T-helper 17 cell (primary cell): Measurements from ENCODE around the gene HS3ST5. TPM values are rescaled to one million over a fixed set of nuclear protein-coding genes. Genes with fewer than 3 reads are reported as not detected.
"Not testable (repeated sequence)": the region's sequence is repeated elsewhere in the genome, so short reads cannot be mapped to it uniquely, and the experiment has no call there.

Source experiments
- ATAC-seq: fragments of 150-1000 bp; cut with Tn5 transposase; 2 replicates; pipeline ENCODE4 v1.10.0; 2021; ENCODE audit warnings: mild to moderate bottlenecking, moderate library complexity
- DNase-seq, 3 donors: peaks; one replicate each; pipeline versions ENCODE4 v3.0.0 to v3.0.0-alpha.2; 2020 to 2021
- H3K9me3 ChIP-seq: one replicate; pipeline ENCODE4 v1.7.0; 2013; ENCODE audit warnings: low read length, mild to moderate bottlenecking; ENCODE audit not compliant: control insufficient read depth, poor library complexity, severe bottlenecking
- H3K27ac Mint-ChIP-seq: one replicate; pipeline ENCODE4 v1.8.0; 2022; ENCODE audit warnings: mild to moderate bottlenecking, moderate library complexity, mixed read lengths
- H3K27me3 Mint-ChIP-seq: one replicate; pipeline ENCODE4 v1.8.0; 2022; ENCODE audit warnings: mixed read lengths
- H3K36me3 Mint-ChIP-seq: one replicate; pipeline ENCODE4 v1.8.0; 2022; ENCODE audit warnings: low read depth, mixed read lengths
- H3K4me1 Mint-ChIP-seq: one replicate; pipeline ENCODE4 v1.8.0; 2022; ENCODE audit warnings: mild to moderate bottlenecking, mixed read lengths
- H3K4me3 Mint-ChIP-seq: one replicate; pipeline ENCODE4 v1.8.0; 2022; ENCODE audit warnings: mild to moderate bottlenecking, moderate library complexity, mixed read lengths
- total RNA-seq, 4 donors: library from RNA in 2 of 4; stranded (reverse) in 2 of 4; gene quantifications; one replicate each; pipeline ENCODE4 v1.2.3 and lab custom pipeline; 2022 to 2026

HS3ST5 gene
- total RNA-seq, 2 donors from 2014 or later: not detected

- no peak for ATAC-seq
- peaks cover 12% of the 10 kb centered on the region for H3K27me3 Mint-ChIP-seq
- no peaks in the 10 kb centered on the region for H3K4me1 Mint-ChIP-seq
- no peak for DNase-seq
- no peak overlapping the region for H3K4me3 Mint-ChIP-seq
- H3K27ac Mint-ChIP-seq: no peak overlapping the region
- H3K9me3 ChIP-seq: no peaks in the 10 kb centered on the region
- H3K36me3 Mint-ChIP-seq: no peaks in the 10 kb centered on the region
Observed at GRCh38 chr6:114240796-114241195, 102.0 kb downstream of the HS3ST5 start.

- ATAC-seq (no peak), DNase-seq (no peak)
- Mint-ChIP-seq H3K27ac (no peak overlapping the region), H3K4me3 (no peak overlapping the region), H3K4me1 (no peaks in the 10 kb centered on the region), H3K27me3 (no peaks in the 10 kb centered on the region), H3K36me3 (no peaks in the 10 kb centered on the region)
- no peaks in the 10 kb centered on the region for H3K9me3 ChIP-seq
Observed at GRCh38 chr6:114228675-114229074, 114.1 kb downstream of the HS3ST5 start.

- Mint-ChIP-seq H3K27ac (no peak overlapping the region), H3K4me3 (no peak overlapping the region), H3K4me1 (no peaks in the 10 kb centered on the region), H3K36me3 (no peaks in the 10 kb centered on the region), H3K27me3 (no peaks in the 10 kb centered on the region)
- ATAC-seq (no peak), DNase-seq (no peak)
- no peaks in the 10 kb centered on the region for H3K9me3 ChIP-seq
Observed at GRCh38 chr6:114227944-114228468, 114.8 kb downstream of the HS3ST5 start.

- H3K27ac Mint-ChIP-seq: no peak overlapping the region
- peaks cover 4% of the 10 kb centered on the region for H3K27me3 Mint-ChIP-seq
- H3K4me3 Mint-ChIP-seq: no peak overlapping the region
- H3K36me3 Mint-ChIP-seq: no peaks in the 10 kb centered on the region
- no peak for ATAC-seq
- DNase-seq: no peak
- no peaks in the 10 kb centered on the region for H3K4me1 Mint-ChIP-seq
- no peaks in the 10 kb centered on the region for H3K9me3 ChIP-seq
Observed at GRCh38 chr6:114220241-114220640, 122.6 kb downstream of the HS3ST5 start.

- H3K27ac Mint-ChIP-seq: no peak overlapping the region
- no peaks in the 10 kb centered on the region for H3K4me1 Mint-ChIP-seq
- H3K36me3 Mint-ChIP-seq: no peaks in the 10 kb centered on the region
- H3K4me3 Mint-ChIP-seq: no peak overlapping the region
- no peak for ATAC-seq
- peaks cover 11% of the 10 kb centered on the region for H3K27me3 Mint-ChIP-seq
- no peak for DNase-seq
- no peaks in the 10 kb centered on the region for H3K9me3 ChIP-seq
Observed at GRCh38 chr6:114218437-114219340, 124.1 kb downstream of the HS3ST5 start.

GRCh38 chr6:114217996-114218395 is 124.8 kb downstream of the HS3ST5 start:
- H3K27ac Mint-ChIP-seq, DNase-seq, H3K4me3 Mint-ChIP-seq, H3K36me3 Mint-ChIP-seq, ATAC-seq, H3K9me3 ChIP-seq, H3K4me1 Mint-ChIP-seq: not testable (repeated sequence)
- H3K27me3 Mint-ChIP-seq: peaks cover 11% of the 10 kb centered on the region

- Mint-ChIP-seq H3K27ac (no peak overlapping the region), H3K4me3 (no peak overlapping the region), H3K36me3 (no peaks in the 10 kb centered on the region), H3K27me3 (peaks cover 11% of the 10 kb centered on the region), H3K4me1 (no peaks in the 10 kb centered on the region)
- no peaks in the 10 kb centered on the region for H3K9me3 ChIP-seq
- ATAC-seq: no peak
- no peak for DNase-seq
Observed at GRCh38 chr6:114216789-114217467, 125.9 kb downstream of the HS3ST5 start.

GRCh38 chr6:114210467-114210866 is 132.4 kb downstream of the HS3ST5 start:
- ATAC-seq: no peak
- Mint-ChIP-seq H3K36me3 (no peaks in the 10 kb centered on the region), H3K27me3 (peaks cover 12% of the 10 kb centered on the region), H3K4me1 (no peaks in the 10 kb centered on the region), H3K27ac (no peak overlapping the region), H3K4me3 (no peak overlapping the region)
- H3K9me3 ChIP-seq: no peaks in the 10 kb centered on the region
- DNase-seq: no peak

- no peak for DNase-seq
- no peak overlapping the region for H3K4me3 Mint-ChIP-seq
- no peak for ATAC-seq
- no peak overlapping the region for H3K27ac Mint-ChIP-seq
- no peaks in the 10 kb centered on the region for H3K9me3 ChIP-seq
- no peaks in the 10 kb centered on the region for H3K36me3 Mint-ChIP-seq
- H3K27me3 Mint-ChIP-seq: peaks cover 17% of the 10 kb centered on the region
- H3K4me1 Mint-ChIP-seq: no peaks in the 10 kb centered on the region
Observed at GRCh38 chr6:114203460-114203859, 139.4 kb downstream of the HS3ST5 start.

- Mint-ChIP-seq H3K4me3 (no peak overlapping the region), H3K4me1 (no peaks in the 10 kb centered on the region), H3K27me3 (peaks cover 17% of the 10 kb centered on the region), H3K27ac (no peak overlapping the region), H3K36me3 (no peaks in the 10 kb centered on the region)
- ATAC-seq (no peak), DNase-seq (no peak)
- no peaks in the 10 kb centered on the region for H3K9me3 ChIP-seq
Observed at GRCh38 chr6:114202389-114202788, 140.4 kb downstream of the HS3ST5 start.

- H3K36me3 Mint-ChIP-seq: no peaks in the 10 kb centered on the region
- ATAC-seq: no peak
- H3K4me3 Mint-ChIP-seq: no peak overlapping the region
- H3K27me3 Mint-ChIP-seq: peaks cover 17% of the 10 kb centered on the region
- no peak for DNase-seq
- H3K27ac Mint-ChIP-seq: no peak overlapping the region
- no peaks in the 10 kb centered on the region for H3K4me1 Mint-ChIP-seq
- no peaks in the 10 kb centered on the region for H3K9me3 ChIP-seq
Observed at GRCh38 chr6:114200891-114201290, 141.9 kb downstream of the HS3ST5 start.

- ATAC-seq: no peak
- H3K9me3 ChIP-seq: no peaks in the 10 kb centered on the region
- Mint-ChIP-seq H3K4me1 (no peaks in the 10 kb centered on the region), H3K27ac (no peak overlapping the region), H3K4me3 (no peak overlapping the region), H3K36me3 (no peaks in the 10 kb centered on the region), H3K27me3 (peaks cover 8% of the 10 kb centered on the region)
- no peak for DNase-seq
Observed at GRCh38 chr6:114195631-114196403, 147.0 kb downstream of the HS3ST5 start.

- H3K4me3 Mint-ChIP-seq: no peak overlapping the region
- ATAC-seq: no peak
- no peaks in the 10 kb centered on the region for H3K9me3 ChIP-seq
- H3K4me1 Mint-ChIP-seq: no peaks in the 10 kb centered on the region
- H3K36me3 Mint-ChIP-seq: no peaks in the 10 kb centered on the region
- H3K27ac Mint-ChIP-seq: no peak overlapping the region
- H3K27me3 Mint-ChIP-seq: peaks cover 13% of the 10 kb centered on the region
- no peak for DNase-seq
Observed at GRCh38 chr6:114195027-114195365, 147.8 kb downstream of the HS3ST5 start.
